ENCODE data around the gene DNAJC5.
"Not testable (repeated sequence)": the region's sequence is repeated elsewhere in the genome, so short reads cannot be mapped to it uniquely, and the experiment has no call there.

Gene DNAJC5

DNA sequence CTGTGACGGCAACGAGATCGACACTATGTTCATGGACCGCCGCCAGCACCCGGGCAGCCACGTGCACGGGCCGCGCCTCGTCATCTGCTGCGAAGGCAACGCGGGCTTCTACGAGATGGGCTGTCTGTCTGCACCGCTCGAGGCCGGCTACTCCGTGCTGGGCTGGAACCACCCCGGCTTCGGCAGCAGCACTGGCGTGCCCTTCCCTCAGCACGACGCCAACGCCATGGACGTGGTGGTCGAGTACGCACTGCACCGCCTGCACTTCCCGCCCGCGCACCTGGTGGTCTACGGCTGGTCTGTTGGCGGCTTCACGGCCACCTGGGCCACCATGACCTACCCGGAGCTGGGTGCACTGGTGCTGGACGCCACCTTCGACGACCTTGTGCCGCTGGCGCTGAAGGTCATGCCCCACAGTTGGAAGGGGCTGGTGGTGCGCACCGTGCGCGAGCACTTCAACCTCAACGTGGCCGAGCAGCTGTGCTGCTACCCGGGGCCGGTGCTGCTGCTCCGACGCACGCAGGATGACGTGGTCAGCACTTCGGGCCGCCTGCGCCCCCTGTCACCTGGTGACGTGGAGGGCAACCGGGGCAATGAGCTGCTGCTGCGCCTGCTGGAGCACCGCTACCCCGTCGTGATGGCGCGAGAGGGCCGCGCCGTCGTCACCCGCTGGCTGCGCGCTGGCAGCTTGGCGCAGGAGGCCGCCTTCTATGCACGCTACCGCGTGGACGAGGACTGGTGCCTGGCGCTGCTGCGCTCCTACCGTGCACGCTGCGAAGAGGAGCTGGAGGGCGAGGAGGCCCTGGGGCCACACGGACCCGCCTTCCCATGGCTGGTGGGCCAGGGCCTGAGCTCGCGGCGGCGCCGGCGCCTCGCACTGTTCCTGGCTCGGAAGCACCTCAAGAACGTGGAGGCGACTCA is 32.7 kb upstream of the DNAJC5 start:
- DNase-seq = no peak

DNA sequence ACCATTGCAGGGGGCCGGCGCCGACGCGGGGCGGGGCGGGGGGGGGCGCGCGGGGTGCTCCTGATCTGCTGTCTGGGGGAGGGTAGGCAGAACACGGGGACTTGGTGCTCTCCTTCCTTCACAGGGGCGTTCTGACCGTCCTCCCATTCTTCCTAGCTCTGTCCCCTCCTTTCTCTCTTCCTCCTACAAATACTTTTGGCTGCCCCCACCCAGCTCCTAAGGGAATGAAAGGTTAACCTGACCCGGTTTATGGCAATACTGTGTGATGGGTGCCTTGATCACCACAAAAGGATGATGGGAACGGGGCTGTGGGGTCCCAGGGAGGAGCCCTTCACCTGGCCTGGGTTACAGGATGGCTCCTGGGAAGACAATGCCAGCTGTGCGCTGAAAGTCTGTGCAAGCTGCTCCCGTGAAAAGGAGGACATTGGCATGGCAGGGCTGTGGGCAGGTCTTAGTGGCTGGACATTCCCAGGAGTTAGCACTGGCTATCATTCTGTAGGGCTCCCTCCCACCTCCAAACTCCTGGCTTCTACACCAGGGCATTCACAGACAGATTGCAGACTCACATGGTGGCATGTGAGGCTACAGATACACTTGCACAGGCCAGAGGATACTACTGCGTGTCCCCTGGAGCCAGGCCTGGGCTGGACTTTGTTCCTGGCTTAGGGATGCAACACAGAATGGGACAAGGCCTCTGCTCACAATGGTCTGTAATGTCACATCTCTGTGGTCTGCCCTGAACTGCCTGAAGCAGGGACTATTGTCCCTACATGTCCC is 31.7 kb upstream of the DNAJC5 start:
- DNase-seq = no peak

DNA sequence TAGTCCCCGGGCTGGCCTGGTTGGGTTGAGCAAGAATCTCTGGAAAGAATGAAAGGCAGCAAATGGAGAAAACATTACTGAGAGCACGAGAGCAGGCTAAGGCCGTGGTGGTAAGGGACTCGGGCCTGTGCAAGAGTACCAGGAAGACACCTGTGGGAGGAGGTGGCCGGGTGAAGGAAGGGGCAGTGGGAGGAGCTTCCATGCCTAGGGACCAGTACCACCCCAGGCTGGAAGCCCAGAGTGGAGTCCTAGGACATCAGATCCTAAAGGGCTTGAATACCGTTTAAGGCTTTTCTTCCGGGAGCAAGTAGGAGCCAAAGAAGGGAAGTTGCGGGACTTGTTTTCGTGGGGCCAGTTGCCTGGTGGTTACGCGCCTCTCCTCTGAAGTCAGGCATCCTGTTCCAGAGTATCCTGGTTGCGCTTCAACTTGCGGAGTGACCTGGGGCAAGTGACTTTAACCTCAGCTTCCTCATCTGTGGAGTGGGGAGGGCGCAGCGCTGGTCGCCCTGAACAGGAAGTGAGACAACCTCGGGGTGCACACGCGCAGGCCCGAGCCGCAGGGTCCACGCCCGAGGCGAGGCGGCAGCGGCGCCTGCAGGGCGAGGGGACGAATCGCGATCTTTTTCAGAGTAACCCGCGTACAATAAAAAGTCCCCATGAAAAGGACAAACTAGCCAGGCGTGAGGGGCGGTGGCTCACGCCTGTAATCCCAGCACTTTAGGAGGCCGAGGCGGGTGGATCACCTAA is 31.0 kb upstream of the DNAJC5 start:
- peak; percentile 76 for DNase-seq

DNA sequence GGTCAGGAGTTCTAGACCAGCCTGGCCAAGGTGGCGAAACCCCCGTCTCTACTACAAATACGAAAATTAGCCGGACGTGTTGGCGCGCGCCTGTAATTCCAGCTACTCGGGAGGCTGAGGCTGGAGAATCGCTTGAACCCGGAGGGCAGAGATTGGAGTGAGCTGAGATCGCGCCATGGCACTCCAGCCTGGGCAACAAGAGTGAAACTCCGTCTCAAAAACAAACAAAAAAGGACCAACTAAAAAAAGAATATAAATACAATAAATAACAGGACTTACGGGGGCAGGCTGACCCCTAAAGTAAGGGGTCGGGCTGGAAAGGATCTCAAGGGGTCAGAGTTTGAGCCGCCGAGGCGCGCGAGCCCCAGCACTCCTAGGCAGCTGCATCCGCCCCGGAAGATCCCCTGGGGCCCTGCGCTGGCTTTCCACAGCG is 30.4 kb upstream of the DNAJC5 start:
- DNase-seq = no peak

DNA sequence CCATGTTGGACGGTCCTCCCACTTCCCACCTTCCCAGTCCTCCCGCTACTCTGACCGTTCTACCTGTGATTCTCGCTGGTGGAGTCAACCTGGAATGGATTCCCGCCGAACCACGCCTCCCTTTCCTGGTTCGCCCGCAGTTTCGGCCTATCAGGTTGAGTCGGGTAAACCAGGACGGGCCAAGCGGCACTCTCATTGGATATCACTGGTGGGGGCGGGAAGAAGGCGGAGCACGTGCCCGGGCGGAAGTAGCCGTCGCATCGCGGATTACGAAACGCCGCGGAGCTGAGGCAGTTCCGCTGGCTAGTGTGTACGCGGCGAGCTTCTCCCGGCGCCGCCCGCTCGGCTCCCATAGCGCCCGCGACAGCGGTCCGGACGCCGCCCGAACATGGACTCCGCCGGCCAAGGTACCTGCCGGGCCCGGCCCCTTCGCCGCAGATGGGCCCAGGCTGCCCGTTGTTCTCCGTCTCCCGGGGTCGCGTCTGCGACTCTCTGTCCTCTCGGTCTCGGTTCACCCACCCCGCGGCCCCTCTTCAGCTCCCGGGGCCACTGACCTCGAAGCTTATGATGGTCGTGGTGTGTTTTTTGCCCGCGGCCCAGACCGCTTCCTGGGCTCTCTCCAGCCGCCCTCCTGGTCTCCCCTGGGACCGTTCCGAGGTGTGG is 29.8 kb upstream of the DNAJC5 start, which contains the start of gene TPD52L2:
TPD52L2 (plus strand) TSS at position 293 of the 663 bp plus-strand sequence; CDS start at position 389, 96 bp downstream.
- peak; percentile 98 for DNase-seq

DNA sequence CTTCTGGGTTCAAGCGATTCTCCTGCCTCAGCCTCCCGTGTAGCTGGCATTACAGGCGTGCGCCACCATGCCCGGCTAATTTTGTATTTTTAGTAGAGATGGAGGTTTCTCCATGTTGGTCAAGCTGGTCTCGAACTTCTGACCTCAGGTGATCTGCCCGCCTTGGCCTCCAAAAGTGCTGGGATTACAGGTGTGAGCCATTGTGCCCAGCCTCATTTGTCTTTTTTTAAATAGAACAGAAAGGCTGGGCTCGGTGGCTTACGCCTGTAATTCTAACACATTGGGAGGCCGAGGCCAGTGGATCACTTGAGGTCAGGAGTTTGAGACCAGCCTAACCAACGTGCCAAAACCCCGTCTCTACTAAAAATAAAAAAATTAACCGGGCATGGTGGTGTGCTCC is 27.9 kb upstream of the DNAJC5 start:
- DNase-seq = not testable (repeated sequence)

DNA sequence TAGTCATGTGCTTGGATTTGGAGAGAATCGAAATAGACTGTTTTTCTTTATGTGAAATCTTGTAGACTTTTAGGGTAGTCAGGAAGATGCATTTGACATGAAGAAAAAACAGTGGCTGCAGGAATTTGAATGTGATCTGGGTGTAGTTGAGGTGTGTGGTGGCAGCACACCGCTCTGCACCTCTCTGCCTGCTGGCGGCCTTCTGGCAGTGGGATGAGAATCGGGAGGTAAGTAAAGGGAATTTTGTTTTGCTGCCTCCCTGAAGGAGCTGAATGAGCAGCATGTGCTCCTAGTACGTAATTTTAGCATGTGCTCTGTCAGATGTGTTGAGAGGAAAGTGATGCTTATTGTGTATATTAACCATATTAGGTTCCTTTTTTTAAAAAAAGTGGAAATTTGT is 26.7 kb upstream of the DNAJC5 start:
- DNase-seq = no peak

DNA sequence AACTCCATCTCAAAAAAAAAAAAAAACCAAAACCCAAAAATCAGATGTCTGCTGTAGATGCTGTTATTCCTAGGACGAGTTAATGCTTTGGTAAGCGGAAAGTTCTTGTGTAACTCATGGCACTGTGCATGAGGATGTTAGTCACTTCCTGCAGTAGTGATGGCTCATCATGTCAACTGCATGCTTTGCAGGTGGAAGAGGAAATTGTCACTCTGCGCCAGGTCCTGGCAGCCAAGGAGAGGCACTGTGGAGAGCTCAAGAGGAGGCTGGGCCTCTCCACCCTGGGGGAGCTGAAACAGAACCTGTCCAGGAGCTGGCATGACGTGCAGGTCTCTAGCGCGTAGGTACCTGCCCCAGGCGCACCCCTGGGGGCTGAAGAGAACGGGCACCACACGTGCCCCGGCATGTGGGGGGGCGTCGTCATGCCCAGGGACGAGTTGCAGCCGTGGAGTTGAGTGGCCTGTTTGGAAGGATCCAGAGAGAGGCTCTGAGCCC is 21.4 kb upstream of the DNAJC5 start:
- peak; percentile 61 for DNase-seq

DNA sequence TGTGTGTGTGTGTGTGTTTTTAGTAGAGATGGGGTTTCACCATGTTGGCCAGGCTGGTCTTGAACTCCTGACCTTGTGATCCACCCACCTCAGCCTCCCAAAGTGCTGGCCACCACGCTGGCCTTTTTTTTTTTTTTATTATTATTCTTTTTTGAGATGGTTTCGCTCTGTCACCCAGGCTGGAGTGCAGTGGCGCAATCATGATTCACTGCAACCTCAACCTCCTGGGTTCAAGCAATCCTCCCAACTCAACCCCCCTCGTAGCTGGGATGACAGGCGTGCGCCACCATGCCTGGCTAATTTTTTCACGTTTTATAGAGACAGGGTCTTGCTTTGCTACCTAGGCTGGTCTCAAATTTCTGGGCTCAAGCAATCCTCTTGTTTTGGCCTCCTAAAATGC is 20.7 kb upstream of the DNAJC5 start:
- DNase-seq = not testable (repeated sequence)

DNA sequence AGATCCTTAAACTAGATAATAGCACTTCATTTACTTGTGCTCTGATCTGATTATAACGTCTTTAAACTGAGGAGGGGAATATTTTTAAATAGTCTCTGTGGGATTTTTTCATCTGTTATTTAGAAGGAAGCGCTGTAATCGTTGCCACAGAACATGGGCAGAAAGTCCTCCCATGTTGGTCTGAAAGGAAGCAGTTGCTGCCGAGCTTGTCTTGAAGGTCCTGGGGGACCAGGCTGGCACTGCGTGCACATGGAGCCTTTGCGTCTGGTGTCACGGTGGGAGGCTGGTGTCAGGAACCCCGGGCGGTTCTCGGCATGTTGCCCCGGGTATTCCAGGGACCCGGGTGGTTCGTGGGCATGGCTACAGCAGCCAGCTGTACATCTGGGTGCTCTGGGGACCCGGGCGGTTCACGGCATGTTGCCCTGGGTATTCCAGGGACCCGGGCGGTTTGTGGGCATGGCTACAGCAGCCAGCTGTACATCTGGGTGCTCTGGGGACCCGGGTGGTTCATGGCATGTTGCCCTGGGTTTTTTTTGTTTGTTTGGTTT is 18.4 kb upstream of the DNAJC5 start:
- DNase-seq = no peak

DNA sequence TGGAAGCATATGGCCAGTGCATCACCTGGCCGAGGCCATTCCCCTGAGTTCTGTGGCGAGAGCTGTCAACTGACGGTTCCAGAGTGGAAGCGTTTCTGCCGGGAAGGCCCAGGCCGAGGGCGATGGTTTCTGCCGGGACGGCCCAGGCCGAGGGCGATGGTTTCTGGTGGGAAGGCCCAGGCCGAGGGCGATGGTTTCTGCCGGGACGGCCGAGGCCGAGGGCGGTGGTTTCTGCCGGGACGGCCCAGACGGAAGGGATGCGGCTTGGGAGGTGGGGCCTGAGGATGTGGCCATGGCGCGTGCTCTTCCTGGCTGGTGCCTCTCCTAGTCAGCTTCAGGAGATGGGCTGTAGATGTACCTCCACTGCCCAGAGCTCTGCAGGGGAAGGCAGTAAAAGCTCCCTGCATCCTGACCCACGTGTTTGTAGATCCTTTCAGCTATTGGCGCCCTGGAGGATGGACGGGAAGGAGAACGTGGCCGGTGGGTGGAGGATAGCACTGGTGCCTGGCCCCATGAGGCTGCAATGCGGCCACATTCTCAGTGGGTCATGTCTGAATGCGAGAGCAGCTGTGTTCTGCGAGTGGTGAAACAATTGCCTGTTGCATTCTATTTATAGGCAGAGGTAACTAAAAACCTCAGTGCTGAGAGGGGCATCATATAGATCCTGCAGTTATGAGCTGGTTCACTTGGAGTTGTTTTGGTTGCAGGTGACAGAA is 17.0 kb upstream of the DNAJC5 start:
- no peak for DNase-seq

DNA sequence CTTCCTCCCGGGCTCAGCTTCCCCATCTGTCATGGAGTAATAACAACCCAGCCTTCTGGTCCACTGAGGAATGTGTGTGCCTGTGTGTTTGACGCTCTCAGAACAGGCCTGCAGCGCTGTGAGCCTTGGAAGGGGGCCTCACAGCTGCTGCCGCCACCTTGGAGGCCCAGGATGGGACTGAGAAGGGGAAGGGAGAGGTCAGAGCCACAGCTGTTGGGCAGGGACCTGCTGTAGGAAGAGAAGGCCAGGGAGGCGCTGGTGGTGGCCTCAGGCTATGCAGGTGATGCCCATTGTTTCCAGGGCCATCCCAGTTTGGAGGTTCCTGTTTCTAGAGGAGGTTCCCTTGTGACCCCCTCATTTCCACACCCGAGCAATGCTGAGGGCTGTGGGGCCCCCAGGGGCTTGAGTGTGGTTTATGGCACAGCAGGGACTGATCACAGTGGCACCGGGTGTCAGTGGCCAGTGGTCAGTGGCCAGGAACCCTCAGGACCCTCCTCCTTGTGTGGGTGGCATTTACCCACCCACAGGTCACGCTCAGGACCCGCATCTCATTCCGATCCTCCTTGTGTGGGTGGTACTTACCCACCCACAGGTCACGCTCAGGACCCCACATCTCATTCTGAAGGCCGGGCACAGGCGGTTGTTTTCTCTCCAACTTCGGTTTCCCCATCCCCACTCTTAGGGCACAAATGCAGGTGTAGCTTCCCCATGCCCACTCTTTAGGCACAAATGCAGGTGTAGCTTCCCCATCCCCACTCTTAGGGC is 15.8 kb upstream of the DNAJC5 start:
- no peak for DNase-seq

DNA sequence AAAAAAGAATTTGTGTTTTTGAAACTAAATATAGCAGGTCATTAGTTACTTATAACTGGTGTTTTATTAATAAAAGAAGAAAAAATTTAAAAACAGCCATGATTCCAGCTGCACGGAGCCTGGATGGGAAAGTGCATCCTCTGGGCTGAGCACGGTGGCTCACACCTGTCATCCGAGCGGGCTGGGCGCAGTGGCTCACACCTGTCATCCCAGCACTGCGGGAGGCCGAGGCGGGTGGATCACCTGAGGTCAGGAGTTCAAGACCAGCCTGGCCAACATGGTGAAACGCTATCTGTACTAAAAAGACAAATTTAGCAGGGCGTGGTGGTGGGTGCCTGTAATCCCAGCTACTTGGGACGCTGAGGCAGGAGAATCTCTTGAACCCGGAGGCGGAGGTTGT is 14.0 kb upstream of the DNAJC5 start:
- not testable (repeated sequence) for DNase-seq

DNA sequence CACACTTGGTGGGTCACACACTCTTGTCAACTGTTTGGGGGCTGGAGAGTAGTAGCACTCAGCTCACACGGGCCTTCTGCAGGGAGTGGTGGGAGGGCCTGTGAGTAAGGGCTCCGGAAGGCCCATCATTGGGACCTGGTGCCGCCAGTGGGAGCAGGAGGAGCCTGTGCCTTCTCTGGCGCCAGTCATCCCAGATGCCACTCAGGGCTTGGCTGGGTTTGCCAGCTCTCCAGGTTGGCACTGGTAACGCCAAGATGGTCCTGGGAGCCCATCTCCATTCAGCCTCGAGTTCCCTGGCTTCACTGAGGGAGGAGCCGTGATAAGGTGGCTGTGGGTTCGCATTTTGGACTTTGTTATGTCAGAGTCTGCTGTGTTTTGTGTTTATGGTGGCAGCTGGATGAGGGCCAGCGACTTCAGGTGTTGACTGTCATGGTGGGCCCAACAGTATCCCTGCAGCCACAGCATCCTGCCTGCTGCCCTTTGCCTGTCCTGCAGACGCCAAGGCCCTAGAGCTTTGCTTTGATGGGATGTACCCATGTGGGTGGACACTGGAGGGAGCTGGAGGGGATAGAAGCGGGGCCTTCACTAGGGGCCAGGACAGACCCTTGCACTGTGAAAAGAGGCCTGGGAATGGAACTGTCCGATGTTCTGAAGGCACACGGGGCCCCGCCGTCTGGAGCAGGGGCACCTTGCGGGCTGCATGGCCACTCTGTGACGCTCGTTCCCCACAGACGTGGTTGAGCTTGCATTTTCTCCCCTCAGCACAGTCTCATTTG is 13.3 kb upstream of the DNAJC5 start:
- no peak for DNase-seq

DNA sequence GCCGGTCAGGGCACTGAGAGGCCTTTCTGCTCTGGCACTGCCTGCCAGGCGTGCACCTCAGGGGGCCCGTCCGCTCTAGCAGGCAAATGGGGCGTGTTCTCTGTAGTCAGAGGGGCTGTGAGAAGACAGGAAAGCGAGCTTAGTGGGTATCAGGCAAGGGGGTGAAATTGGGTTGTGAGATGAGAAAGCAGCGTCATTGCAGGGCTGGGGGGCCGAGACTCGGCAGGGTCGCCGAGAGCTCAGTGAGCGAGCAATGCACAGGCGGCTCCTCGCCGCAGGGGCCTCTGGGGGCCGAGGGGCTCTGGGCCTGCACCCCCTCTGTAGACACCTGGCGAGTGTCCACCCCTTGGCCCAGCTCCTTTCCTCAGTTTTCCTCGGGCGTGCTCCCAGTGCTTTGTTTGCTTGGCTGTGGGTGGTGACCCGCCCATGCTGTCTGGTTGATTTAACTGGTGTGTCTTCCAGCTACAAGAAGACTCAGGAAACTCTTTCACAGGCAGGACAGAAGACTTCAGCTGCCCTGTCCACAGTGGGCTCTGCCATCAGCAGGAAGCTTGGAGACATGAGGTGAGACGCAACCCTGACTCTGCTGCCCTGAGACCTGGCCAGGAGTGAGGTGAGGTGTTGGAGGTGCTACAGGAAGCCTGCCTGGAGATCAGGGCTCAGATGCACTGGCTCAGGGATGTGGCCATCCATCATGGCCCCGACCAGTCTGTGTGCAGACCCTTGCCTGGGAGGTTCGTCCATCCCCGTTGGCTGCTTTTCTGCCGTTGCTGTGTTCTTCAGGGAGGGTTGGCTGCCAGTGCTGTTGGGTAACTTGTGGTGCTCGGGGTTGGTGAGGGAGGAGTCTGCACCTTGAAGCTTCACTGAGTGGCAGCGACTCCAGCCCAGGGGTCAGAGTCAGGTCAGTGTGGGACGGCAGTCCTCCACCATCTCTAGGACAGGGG is 12.4 kb upstream of the DNAJC5 start:
- DNase-seq = no peak

DNA sequence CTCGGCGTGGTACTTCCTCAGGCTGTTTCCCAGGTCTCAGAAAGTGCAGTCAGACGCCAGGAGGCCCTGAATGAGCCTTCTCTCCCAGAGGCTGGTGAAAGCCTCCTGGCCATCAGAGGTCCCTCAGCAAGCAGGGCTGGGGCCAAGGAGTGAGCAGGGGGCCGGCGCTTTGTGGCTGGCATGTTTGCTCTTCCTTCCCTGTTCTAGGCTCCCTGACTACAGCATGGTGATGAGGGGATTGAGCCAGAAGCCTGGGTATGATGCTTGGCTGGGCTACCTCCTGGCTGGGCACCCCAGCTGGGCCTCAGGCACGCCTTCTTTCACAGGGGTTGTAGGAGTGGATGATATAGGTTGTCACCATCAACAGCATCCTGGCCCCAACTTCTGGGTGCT is 11.7 kb upstream of the DNAJC5 start:
- no peak for DNase-seq

DNA sequence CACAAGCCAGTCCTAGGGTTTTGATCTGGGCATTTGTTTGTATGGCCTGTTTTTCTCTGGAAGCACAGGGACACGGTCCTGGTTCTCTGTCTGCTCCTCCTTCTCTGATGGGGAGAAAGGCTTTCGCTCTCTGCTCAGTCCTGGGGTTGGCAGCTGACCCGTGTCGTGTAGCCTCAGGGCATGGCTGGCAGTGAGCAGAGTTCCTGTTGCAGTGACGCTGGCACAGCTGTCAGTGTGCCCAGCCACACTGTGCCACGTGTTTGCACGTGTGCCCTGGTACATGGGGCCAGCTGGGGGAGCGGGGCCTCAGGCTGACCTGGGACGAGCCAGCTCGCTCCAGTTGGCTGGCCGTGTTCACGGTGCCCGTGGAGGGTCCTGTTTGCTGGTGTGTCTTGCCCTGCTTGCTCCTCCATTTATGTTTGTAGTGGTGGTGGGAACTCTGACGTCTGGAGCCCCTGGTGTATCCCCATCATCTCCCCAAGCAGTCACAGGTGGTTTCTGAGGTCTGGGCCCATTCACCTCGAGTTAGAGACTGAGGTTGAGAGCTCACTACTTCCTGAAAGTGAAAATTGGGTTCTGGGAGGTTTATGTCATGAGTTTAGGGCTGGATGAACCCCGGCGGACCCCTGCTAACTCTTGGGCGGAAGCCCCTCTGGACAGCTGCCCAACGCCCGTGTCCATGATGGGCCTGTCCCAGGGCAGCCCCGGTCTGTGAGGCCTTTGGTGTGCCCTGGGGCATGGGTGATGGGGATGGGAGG is 10.2 kb upstream of the DNAJC5 start:
- DNase-seq = no peak

Data from fibroblast of skin of back (primary cell).